NCI-H526 (cell line): ENCODE data around the gene AK4.

ENCODE experiments used
- DNase-seq, 2 experiments: peaks; one replicate each; lab custom pipeline; 2025; lab: John Stamatoyannopoulos, UW

AK4 gene

GRCh38 chr1:65278376-65279069, 130.5 kb downstream of the AK4 start:
- DNase-seq, result no peak

GRCh38 chr1:65279070-65279779, 131.2 kb downstream of the AK4 start:
- no peak for DNase-seq
